Measurements from ENCODE around the gene ZNF33B.
"Not testable (repeated sequence)": the region's sequence is repeated elsewhere in the genome, so short reads cannot be mapped to it uniquely, and the experiment has no call there.

ZNF33B gene

GRCh38 chr10:42638055-42638820, at the start of gene ZNF33B:
ZNF33B (minus strand) TSS chr10:42638570; CDS start chr10:42636928, 1,642 bp downstream.
- peak; percentile 98 for DNase-seq (ENCODE audit: low spot score)

GRCh38 chr10:42684517-42684916, 46.1 kb upstream of the ZNF33B start:
- DNase-seq (ENCODE audit: low spot score): no peak

GRCh38 chr10:42680267-42680666, 41.9 kb upstream of the ZNF33B start:
- no peak for DNase-seq (ENCODE audit: low spot score)

GRCh38 chr10:42665181-42665979, 27.0 kb upstream of the ZNF33B start:
- not testable (repeated sequence) for DNase-seq (ENCODE audit: low spot score)

- no peak for DNase-seq (ENCODE audit: low spot score)
Observed at GRCh38 chr10:42654419-42654818, 16.0 kb upstream of the ZNF33B start.

GRCh38 chr10:42652858-42653257, 14.5 kb upstream of the ZNF33B start:
- no peak for DNase-seq (ENCODE audit: low spot score)

- no peak for DNase-seq (ENCODE audit: low spot score)
Observed at GRCh38 chr10:42650374-42650773, 12.0 kb upstream of the ZNF33B start.

- DNase-seq (ENCODE audit: low spot score): no peak
Observed at GRCh38 chr10:42648512-42648911, 10.1 kb upstream of the ZNF33B start.

- no peak for DNase-seq (ENCODE audit: low spot score)
Observed at GRCh38 chr10:42646687-42647640, 8.6 kb upstream of the ZNF33B start.

GRCh38 chr10:42646214-42646613, 7.8 kb upstream of the ZNF33B start:
- DNase-seq (ENCODE audit: low spot score): no peak

GRCh38 chr10:42645516-42645915, 7.1 kb upstream of the ZNF33B start:
- no peak for DNase-seq (ENCODE audit: low spot score)

GRCh38 chr10:42645103-42645502, 6.7 kb upstream of the ZNF33B start:
- DNase-seq (ENCODE audit: low spot score): no peak

GRCh38 chr10:42640610-42641229, 2.4 kb upstream of the ZNF33B start:
- no peak for DNase-seq (ENCODE audit: low spot score)

- DNase-seq (ENCODE audit: low spot score): no peak
Observed at GRCh38 chr10:42638821-42639270, 476 bp upstream of the ZNF33B start.

GRCh38 chr10:42637648-42638054, 719 bp downstream of the ZNF33B start:
- no peak for DNase-seq (ENCODE audit: low spot score)

GRCh38 chr10:42637142-42637541, 1.2 kb downstream of the ZNF33B start:
- no peak for DNase-seq (ENCODE audit: low spot score)

- DNase-seq (ENCODE audit: low spot score): no peak
Observed at GRCh38 chr10:42635098-42635497, 3.3 kb downstream of the ZNF33B start.

GRCh38 chr10:42632564-42632963, 5.8 kb downstream of the ZNF33B start:
- DNase-seq (ENCODE audit: low spot score): no peak

- no peak for DNase-seq (ENCODE audit: low spot score)
Observed at GRCh38 chr10:42630537-42631134, 7.7 kb downstream of the ZNF33B start.

GRCh38 chr10:42623929-42624328, 14.4 kb downstream of the ZNF33B start:
- no peak for DNase-seq (ENCODE audit: low spot score)

GRCh38 chr10:42618424-42618823, 19.9 kb downstream of the ZNF33B start:
- no peak for DNase-seq (ENCODE audit: low spot score)
